Activated gamma-delta T cell (primary cell): ENCODE results near the gene RBM38.

Experiments
- DNase-seq: peaks from one replicate; lab custom pipeline; 2025; lab: John Stamatoyannopoulos, UW

RBM38 gene

DNA sequence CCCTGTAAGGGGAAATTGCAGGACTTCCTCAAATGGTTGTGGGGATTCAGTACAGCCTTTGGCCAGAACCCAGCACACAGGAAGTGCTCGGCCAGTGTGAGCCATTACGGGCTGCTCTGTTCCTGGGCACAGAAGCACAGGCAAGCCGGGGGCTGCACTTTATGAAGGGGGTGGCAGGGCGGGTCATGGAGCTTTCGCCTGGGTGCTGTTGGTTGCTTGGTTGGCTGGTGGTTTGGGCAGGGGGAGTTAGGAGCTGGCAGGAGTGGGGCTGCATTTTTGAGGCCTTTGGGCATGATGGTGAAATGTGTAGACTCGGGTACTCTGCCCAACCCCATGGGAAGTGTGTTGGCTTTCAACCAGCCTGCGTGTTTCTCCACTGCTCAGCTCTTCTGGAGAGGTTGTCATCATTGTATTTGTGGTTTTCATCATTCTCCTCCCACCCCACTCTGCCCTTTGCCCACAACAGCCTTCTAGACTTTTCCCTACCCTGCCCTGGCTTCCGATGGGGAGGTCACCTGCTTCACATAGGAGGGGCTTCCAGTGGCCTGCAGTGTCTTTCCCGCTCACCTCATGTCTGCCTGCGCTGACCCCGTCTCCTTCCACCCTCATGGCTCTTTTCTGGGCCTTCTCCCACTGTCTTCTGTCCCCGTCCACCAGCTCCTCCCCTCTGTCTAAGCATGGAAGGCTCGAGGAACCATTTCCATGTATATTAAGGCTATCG lies 16.1 kb upstream of the RBM38 start:
- no peak for DNase-seq

DNA sequence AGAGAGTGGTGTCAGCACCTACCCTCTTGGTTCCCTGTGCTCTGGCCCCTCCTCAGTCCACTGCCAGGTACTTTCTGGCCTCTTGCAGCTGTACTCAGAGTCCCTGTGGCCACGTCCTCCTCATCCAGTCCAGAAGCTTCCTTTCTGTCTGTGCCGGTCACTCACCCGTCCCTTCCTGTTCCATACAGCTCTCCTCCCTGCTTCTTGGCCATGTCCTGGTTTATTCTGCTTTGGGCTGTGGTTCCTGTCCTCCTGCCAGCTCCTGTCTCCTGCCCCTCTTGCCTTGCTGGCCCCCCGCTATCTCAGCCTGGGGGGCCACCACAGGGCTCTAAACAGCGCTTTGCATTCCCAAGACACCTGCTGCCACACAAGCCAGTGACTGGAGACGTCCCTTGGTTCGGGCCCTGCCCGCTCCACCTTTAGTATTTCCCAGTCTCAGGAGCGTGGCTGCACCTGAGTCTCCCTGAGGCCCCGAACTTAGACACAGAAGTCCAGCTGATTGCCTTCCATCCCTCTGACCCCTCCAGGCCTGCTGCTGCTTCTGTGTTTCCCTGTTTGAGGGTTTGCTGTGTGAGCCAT lies 15.5 kb upstream of the RBM38 start:
- DNase-seq = no peak

GRCh38 chr20:57377350-57377749 lies 13.8 kb upstream of the RBM38 start:
- no peak for DNase-seq

GRCh38 chr20:57378107-57378506 lies 13.1 kb upstream of the RBM38 start:
- DNase-seq = no peak

GRCh38 chr20:57378646-57379262 lies 12.4 kb upstream of the RBM38 start:
- no peak for DNase-seq

DNA sequence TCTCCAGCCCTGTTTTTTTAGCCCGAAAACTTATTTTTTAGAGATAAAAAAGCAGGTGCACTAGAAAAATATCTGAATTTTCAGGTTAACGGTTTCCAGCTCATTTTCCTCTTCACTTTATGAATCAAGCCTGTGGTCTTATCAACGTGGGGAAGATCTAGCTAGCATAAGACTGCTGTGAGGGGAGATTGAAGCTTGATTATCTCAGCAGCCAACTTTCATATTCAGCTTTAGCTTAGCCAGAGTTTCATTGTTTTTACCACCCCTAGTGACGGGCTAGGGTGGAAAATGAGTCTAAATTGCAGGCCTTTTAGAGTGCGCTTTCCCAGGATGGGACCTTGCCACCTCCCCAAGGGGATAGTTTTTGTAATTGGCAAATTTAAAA lies 11.9 kb upstream of the RBM38 start:
- no peak for DNase-seq

- DNase-seq = no peak
Measured at GRCh38 chr20:57380081-57380750, 11.0 kb upstream of the RBM38 start.

- peak; percentile 28 for DNase-seq
Measured at GRCh38 chr20:57381596-57382503, 9.3 kb upstream of the RBM38 start.

- DNase-seq = no peak
Measured at GRCh38 chr20:57382516-57382915, 8.7 kb upstream of the RBM38 start.

DNA sequence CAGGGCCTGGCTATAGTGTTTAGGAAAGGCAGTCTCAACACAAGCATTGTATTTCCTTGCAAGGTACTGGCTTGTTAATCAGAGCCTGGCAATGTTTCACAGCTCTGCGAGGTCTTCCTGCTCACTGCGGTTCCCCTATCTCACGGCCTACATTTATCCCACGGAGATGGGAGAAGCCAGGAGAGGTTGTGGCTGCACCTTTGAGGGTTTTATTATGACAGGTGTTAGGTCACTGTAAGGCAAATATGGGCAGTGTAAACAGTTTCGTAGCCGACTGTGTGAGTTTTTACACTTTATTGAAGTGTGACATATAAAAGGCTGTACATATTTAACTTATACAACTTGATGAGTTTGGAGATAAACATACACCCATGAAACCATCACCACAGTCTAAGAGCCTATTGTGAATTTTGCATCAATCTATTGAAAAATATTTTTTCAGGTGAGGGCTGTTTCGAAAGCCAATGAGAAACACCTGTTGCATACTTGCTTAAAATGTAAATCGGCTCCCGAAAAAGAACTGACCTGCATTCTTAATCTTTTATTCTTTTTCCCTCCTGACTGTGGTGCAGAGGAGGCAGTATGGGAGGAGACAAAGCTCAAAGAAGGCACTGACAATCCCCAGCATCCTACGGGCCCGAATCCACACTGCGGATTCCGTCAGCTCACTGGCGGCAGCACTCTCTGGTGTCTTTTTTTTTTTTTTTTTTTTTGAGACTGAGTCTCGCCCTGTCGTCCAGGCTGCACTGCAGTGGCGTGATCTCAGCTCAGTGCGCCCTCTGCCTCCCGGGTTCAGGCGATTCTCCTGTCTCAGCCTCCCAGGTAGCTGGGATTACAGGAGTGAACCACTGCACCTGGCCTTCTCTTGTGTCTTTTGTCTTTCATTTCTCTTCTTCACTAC lies 7.5 kb upstream of the RBM38 start:
- DNase-seq = no peak

GRCh38 chr20:57384486-57384885 lies 6.7 kb upstream of the RBM38 start:
- no peak for DNase-seq

GRCh38 chr20:57384953-57385761 lies 6.0 kb upstream of the RBM38 start:
- no peak for DNase-seq

GRCh38 chr20:57385940-57386339 lies 5.3 kb upstream of the RBM38 start:
- DNase-seq = no peak

DNA sequence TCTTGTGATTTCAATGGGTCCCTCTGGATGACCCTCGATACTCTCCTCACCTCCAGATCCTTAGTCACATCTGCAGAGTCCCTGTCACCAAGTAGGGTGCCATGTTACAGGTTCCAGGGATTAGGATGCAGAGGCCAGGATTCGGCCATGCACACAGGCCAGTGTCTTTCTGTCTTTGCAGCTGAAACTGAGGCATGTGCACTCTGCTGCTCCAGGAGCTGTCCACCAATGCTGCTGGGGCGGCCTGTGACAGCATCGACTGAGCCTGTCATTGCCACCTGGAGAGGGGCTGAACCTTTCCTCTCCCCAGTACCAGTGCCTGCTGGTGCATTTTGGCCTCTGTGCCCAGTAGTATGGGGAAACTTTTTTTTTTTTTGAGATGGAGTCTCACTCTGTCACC lies 4.4 kb upstream of the RBM38 start:
- DNase-seq = no peak

DNA sequence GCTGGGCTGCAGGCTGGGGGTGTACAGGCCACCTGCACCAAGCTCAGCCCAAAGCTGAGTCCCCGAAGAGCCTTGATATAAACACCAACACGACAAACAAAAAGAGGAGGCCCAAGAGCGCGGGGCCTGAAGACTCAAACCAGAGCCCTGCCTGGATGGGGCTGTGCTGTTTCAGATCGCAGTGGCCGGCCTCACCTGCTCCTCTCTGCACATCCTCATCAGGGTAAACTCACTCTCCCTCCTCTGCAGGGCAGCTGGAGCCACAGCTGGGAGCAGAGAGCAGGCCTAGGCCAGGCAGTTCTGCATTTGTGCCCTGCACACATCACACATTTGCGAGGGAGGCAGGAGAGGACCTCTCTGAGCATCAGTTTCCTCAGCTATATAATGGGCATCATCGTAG lies 3.7 kb upstream of the RBM38 start:
- DNase-seq = no peak

DNA sequence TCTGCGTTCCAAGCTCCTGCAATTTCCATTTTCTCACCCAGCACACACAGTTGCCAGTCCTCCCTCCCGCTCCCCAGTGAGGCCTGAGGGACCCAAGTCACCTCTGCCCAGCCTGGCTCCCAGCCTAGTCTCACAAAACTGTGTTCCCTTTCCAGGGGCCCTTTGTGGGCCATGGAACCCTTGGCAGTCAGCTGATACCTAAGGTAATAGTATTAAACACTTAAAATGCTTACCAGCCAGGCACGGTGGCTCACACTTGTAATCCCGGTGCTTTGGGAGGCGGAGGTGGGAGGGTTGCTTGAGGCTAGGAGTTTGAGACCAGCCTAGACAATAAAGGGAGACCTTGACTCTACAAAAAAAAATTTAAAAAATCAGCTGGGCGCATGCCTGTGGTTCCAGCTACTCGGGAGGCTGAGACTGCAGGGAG lies 3.2 kb upstream of the RBM38 start:
- DNase-seq = no peak

GRCh38 chr20:57388953-57389694 lies 2.1 kb upstream of the RBM38 start:
- peak; percentile 43 for DNase-seq

DNA sequence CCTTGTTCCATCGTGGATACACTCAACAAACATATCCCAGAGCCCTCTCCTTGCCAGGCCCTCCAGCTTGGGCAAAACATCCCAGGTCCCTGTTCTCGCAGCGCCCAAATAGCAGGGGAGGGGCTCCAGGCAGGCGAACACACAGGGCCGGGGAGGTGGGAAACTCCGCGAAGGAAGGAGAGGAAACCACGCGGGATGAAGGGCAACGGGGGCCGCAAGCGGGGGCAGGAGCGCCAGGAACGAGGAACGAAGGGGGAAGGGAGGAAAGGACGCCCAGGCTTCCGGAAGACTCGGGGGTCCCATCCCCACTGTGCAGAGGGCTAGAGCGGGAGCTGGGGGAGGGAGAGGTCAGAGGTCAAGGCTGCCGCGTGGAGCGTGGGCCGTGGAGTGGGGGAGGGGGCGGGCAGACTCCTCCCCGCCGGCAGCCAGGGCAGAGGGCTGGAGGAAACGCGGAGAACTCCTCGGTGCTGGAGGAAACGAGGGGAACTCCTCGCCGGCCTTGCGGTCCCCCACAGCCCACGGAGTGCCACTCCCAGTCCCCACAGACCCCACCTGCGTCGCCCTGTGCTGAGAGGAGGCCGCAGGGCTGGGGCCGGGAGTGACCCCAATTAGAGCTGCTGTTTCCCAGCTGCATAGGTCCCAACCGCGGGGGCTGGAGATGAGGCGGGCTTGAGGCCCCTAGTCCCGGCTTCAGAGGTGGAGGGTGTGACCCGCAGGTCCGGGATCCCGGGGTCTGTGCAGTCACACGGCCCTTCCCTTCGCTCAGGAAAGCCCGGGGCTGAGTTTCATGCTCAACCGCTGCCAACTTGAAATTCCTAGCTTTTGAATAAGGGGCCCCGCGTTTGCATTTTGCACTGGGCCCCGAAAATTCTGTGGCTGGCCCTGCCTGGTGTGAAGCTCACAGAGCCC lies 1.2 kb upstream of the RBM38 start:
- DNase-seq = peak; percentile 61
